OCI-LY3 (cell line): Measurements from ENCODE around the gene MTMR2.

Source experiments
- H2AFZ ChIP-seq: fragments of 200-600, 300-600 bp; shearing (Covaris generic); 2 replicates; pipeline ENCODE4 v1.6.0; 2014; ENCODE audit warnings: antibody characterized with exemption, low read depth, low read length
- H3K27ac ChIP-seq: fragments of 200-600, 300-600 bp; sonication (generic); 2 replicates; pipeline ENCODE4 v1.5.1; 2014; ENCODE audit warnings: mild to moderate bottlenecking, low read length, moderate library complexity, mixed read lengths
- H3K27me3 ChIP-seq: fragments of 200-600, 300-600 bp; sonication (generic); 2 replicates; pipeline ENCODE4 v1.6.1; 2014; ENCODE audit warnings: low read depth, low read length, mixed read lengths
- H3K36me3 ChIP-seq: fragments of 200-600, 300-600 bp; sonication (generic); replicated peaks from 2 replicates; pipeline ENCODE3; 2014; ENCODE audit warnings: low read depth, low read length, mixed read lengths
- H3K4me1 ChIP-seq: fragments of 300-600, 200-600 bp; sonication (generic); 2 replicates; pipeline ENCODE4 v1.6.1; 2014; ENCODE audit warnings: low read length, mixed read lengths
- H3K4me2 ChIP-seq: fragments of 200-600, 300-600 bp; sonication (generic); 2 replicates; pipeline ENCODE4 v1.6.1; 2014; ENCODE audit warnings: low read length, mixed read lengths
- H3K4me3 ChIP-seq: fragments of 300-600, 200-600 bp; sonication (generic); 2 replicates; pipeline ENCODE4 v1.5.1; 2014; ENCODE audit warnings: antibody characterized with exemption, mild to moderate bottlenecking, low read length, moderate library complexity
- H3K79me2 ChIP-seq: fragments of 300-600, 200-600 bp; shearing (Covaris generic); 2 replicates; pipeline ENCODE4 v1.6.1; 2014; ENCODE audit warnings: mild to moderate bottlenecking, low read length, mixed read lengths
- H3K9ac ChIP-seq: fragments of 300-600, 200-600 bp; shearing (Covaris generic); 2 replicates; pipeline ENCODE4 v1.6.0; 2014; ENCODE audit warnings: mild to moderate bottlenecking, low read length, moderate library complexity
- H3K9me3 ChIP-seq: fragments of 200-600, 300-600 bp; shearing (Covaris generic); 2 replicates; pipeline ENCODE4 v1.6.1; 2014; ENCODE audit warnings: low read length, mixed read lengths; ENCODE audit not compliant: insufficient read depth
- H4K20me1 ChIP-seq: fragments of 200-600, 300-600 bp; sonication (generic); 2 replicates; pipeline ENCODE4 v1.6.1; 2016; ENCODE audit warnings: low read length, mixed read lengths; ENCODE audit not compliant: insufficient read depth
- EZH2phosphoT487 ChIP-seq: fragments of 200-600 bp; shearing (Covaris generic); IDR thresholded peaks from 2 replicates; pipeline ENCODE4 v1.6.1; 2018; ENCODE audit warnings: antibody characterized with exemption, mixed run types, low read depth
- TF ChIP-seq, protein P1 (sequence below): fragments of 200-600, 300-600 bp; sonication (generic); IDR thresholded peaks from 2 replicates; pipeline ENCODE4 v1.5.1; 2014; ENCODE audit warnings: antibody characterized with exemption, low read length, low read depth

Gene MTMR2

DNA sequence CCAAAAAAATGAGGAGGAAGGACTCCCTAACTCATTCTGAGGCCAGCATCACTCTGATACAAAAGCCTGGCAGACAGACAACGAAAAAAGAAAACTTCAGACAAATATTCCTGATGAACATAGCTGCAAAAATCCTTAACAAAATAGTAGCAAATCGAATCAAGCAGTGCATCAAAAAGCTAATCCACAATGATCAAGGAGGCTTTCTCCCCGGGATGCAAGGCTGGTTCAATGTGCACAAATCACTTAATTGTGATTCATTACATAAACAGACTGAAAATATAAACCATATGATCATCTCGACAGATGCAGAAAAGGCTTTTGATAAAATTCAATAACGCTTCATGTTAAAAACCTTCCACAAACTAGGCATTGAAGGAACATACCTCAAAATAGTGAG lies 16.4 kb downstream of the MTMR2 start:
- Histone ChIP-seq H3K27ac (no peak overlapping the region), H4K20me1 (no peaks in the 10 kb centered on the region), H3K9ac (no peak overlapping the region), H3K4me1 (no peaks in the 10 kb centered on the region), H3K36me3 (no peaks in the 10 kb centered on the region), H2AFZ (no peak overlapping the region), H3K9me3 (no peaks in the 10 kb centered on the region), H3K27me3 (no peaks in the 10 kb centered on the region), H3K4me2 (no peak overlapping the region), H3K4me3 (no peak overlapping the region), H3K79me2 (peaks cover 38% of the 10 kb centered on the region)
- TF ChIP-seq, protein P1, sequence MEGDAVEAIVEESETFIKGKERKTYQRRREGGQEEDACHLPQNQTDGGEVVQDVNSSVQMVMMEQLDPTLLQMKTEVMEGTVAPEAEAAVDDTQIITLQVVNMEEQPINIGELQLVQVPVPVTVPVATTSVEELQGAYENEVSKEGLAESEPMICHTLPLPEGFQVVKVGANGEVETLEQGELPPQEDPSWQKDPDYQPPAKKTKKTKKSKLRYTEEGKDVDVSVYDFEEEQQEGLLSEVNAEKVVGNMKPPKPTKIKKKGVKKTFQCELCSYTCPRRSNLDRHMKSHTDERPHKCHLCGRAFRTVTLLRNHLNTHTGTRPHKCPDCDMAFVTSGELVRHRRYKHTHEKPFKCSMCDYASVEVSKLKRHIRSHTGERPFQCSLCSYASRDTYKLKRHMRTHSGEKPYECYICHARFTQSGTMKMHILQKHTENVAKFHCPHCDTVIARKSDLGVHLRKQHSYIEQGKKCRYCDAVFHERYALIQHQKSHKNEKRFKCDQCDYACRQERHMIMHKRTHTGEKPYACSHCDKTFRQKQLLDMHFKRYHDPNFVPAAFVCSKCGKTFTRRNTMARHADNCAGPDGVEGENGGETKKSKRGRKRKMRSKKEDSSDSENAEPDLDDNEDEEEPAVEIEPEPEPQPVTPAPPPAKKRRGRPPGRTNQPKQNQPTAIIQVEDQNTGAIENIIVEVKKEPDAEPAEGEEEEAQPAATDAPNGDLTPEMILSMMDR, result no peak
- no peak for TF ChIP-seq EZH2phosphoT487

DNA sequence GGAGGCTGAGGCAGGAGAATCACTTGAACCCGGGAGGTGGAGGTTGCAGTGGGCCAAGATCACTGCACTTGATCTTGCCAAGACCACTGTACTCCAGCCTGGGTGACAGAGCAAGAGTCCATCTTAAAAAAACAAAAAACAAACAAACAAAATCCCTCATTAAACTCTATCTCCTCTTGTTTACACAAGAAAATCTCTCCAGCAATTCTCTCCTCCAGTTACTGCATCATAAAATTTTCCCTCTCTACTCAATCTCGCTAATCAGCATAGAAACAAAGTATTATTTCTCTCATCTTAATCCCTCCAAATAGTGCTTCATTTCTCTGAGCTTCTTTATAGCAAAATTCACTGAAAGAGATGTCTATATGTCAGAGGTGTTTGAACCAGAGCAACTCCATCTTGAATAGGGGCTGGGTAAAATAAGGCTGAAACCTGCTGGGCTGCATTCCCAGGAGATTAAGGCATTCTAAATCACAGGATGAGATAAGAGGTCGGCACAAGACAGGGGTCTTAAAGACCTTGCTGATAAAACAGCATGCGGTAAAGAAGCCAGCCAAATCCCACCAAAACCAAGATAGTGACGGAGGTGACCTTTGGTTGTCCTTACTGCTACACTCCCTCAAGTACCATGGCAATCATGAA lies 19.8 kb downstream of the MTMR2 start:
- H3K4me2 ChIP-seq, result no peak overlapping the region
- no peaks in the 10 kb centered on the region for H3K9me3 ChIP-seq
- H3K27me3 ChIP-seq, result no peaks in the 10 kb centered on the region
- no peak overlapping the region for H3K27ac ChIP-seq
- H3K36me3 ChIP-seq, result no peaks in the 10 kb centered on the region
- no peaks in the 10 kb centered on the region for H4K20me1 ChIP-seq
- no peak overlapping the region for H2AFZ ChIP-seq
- no peaks in the 10 kb centered on the region for H3K4me1 ChIP-seq
- no peak overlapping the region for H3K4me3 ChIP-seq
- TF ChIP-seq EZH2phosphoT487, result no peak
- TF ChIP-seq, protein P1, result no peak
- peaks cover 38% of the 10 kb centered on the region for H3K79me2 ChIP-seq
- no peak overlapping the region for H3K9ac ChIP-seq

DNA sequence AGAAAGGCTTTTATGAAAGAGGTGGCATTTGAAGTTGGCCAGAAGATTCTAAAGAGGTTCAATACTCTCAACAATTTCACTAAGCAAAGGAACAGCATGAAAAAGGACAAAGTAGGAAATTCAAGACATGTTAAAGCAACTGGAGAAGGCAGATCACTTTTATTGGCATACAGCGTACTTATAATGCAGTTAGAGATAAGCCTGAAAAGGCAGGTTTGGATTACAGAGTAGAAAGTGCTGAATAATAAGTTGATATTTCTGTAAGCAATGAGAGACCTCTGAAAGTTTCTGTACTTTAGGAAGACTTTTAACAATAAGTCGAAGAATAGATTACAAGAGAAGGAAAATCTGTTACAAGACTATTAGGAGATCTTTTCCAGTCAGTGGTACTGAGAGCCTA lies 25.1 kb downstream of the MTMR2 start:
- H4K20me1 ChIP-seq, result no peaks in the 10 kb centered on the region
- H3K79me2 ChIP-seq, result peaks cover 8% of the 10 kb centered on the region
- H3K4me2 ChIP-seq, result no peak overlapping the region
- H3K4me1 ChIP-seq, result no peaks in the 10 kb centered on the region
- no peak overlapping the region for H2AFZ ChIP-seq
- TF ChIP-seq EZH2phosphoT487, result no peak
- TF ChIP-seq, protein P1, result no peak
- no peaks in the 10 kb centered on the region for H3K36me3 ChIP-seq
- no peaks in the 10 kb centered on the region for H3K27me3 ChIP-seq
- no peak overlapping the region for H3K27ac ChIP-seq
- H3K9ac ChIP-seq, result no peak overlapping the region
- no peaks in the 10 kb centered on the region for H3K9me3 ChIP-seq
- no peak overlapping the region for H3K4me3 ChIP-seq

DNA sequence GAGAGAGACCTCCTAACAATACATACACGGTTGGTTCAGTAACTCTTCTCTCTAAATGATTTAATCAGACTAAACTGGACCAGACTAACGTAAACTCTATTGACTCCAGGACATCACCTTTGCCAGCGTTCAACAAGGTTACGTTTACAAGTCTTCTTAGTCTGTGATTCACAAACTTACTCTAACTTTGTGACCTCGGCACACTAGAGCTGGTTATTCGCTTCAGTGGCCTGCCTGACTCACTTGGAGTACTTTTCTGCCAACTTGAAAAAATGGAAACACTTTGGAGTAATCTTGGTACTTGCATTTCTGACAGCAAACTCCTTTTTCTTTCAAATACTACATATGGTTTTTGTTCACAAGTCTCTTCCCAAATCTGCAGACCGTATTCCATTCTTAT lies 26.2 kb downstream of the MTMR2 start:
- Histone ChIP-seq H3K27ac (no peak overlapping the region), H3K36me3 (no peaks in the 10 kb centered on the region), H3K27me3 (no peaks in the 10 kb centered on the region), H3K79me2 (peaks cover 2% of the 10 kb centered on the region), H3K9ac (no peak overlapping the region), H4K20me1 (no peaks in the 10 kb centered on the region), H3K4me2 (no peak overlapping the region), H3K4me3 (no peak overlapping the region), H3K4me1 (no peaks in the 10 kb centered on the region), H2AFZ (no peak overlapping the region), H3K9me3 (no peaks in the 10 kb centered on the region)
- TF ChIP-seq, protein P1, result no peak
- no peak for TF ChIP-seq EZH2phosphoT487
